B cell (primary cell): ENCODE measurements around the gene CCDC59. TPM values are rescaled to one million over a fixed set of nuclear protein-coding genes. Genes with fewer than 3 reads are reported as not detected.

ENCODE experiments used
- ATAC-seq: fragments of 200-7000 bp; cut with Tn5 transposase; one replicate; pipeline ENCODE4 v1.10.0; 2021; ENCODE audit warnings: low read depth, mild to moderate bottlenecking, moderate number of reproducible peaks, moderate library complexity
- CTCF ChIA-PET: fragments of 350-600 bp; sonication (Branson Sonifier 250); formaldehyde crosslinking; loops from one replicate; lab custom pipeline; 2021; ENCODE audit warnings: antibody characterized with exemption, inconsistent platforms; lab: Charles Lee
- POLR2A ChIA-PET: fragments of 350-600 bp; sonication (Branson Sonifier 250); formaldehyde crosslinking; loops from one replicate; lab custom pipeline; 2021; ENCODE audit warnings: antibody characterized with exemption; lab: Charles Lee
- DNase-seq: peaks from one replicate; pipeline ENCODE4 v3.0.0; 2013
- H2AFZ ChIP-seq: 2 replicates; pipeline ENCODE4 v1.6.1; 2012; ENCODE audit warnings: mild to moderate bottlenecking, low read depth, low read length; ENCODE audit not compliant: insufficient read depth, poor library complexity, severe bottlenecking
- H3K27ac ChIP-seq, 2 donors: 1 replicate in 1 of 2; 2 replicates in 1 of 2; pipeline ENCODE4 v1.5.1; 2012 to 2013; ENCODE audit warnings: low read length in 2 of 2, mild to moderate bottlenecking in 2 of 2, moderate library complexity in 1 of 2
- H3K27me3 ChIP-seq, 4 experiments: fragments of 200-600 bp in 1 of 4; sonication (generic) in 1 of 4; replicated peaks in 1 of 4; 1 replicate in 2 of 4; 2 replicates in 2 of 4; pipeline versions ENCODE4 v1.6.1 to v1.7.0; 2013 to 2016; ENCODE audit warnings: low read length in 3 of 4, mild to moderate bottlenecking in 2 of 4, mixed read lengths in 1 of 4, moderate library complexity in 1 of 4; ENCODE audit not compliant: insufficient read depth in 4 of 4, control insufficient read depth in 3 of 4; ENCODE audit errors: control extremely low read depth in 1 of 4
- H3K36me3 ChIP-seq, 2 experiments: replicated peaks in 1 of 2; 1 replicate in 1 of 2; 2 replicates in 1 of 2; pipeline versions ENCODE4 v1.6.1 to v1.7.1; 2013; ENCODE audit warnings: low read length in 1 of 2; ENCODE audit not compliant: insufficient read depth in 2 of 2, control insufficient read depth in 1 of 2; ENCODE audit errors: control extremely low read depth in 1 of 2, extremely low read depth in 1 of 2
- H3K4me1 ChIP-seq, 2 donors: fragments of 200-600 bp in 1 of 2; sonication (generic) in 1 of 2; 1 replicate in 1 of 2; 2 replicates in 1 of 2; pipeline versions ENCODE4 v1.5.1 to v1.6.1; 2013 to 2017; ENCODE audit warnings: low read length in 2 of 2; ENCODE audit not compliant: control insufficient read depth in 2 of 2, insufficient read depth in 2 of 2
- H3K4me2 ChIP-seq: replicated peaks from 2 replicates; pipeline ENCODE3; 2012; ENCODE audit warnings: mild to moderate bottlenecking, low read depth, low read length; ENCODE audit not compliant: poor library complexity, severe bottlenecking
- H3K4me3 ChIP-seq, 5 experiments: fragments of 200-600 bp in 1 of 5; sonication (generic) in 1 of 5; 1 replicate in 3 of 5; 2 replicates in 2 of 5; pipeline versions ENCODE4 v1.5.1 to v1.7.0; 2011 to 2016; ENCODE audit warnings: low read length in 4 of 5, mild to moderate bottlenecking in 4 of 5, low read depth in 2 of 5, control low read depth in 1 of 5, moderate library complexity in 1 of 5; ENCODE audit not compliant: insufficient read depth in 1 of 5; ENCODE audit errors: control extremely low read depth in 1 of 5, extremely low read depth in 1 of 5
- H3K79me2 ChIP-seq: fragments of 200-600 bp; sonication (generic); one replicate; pipeline ENCODE4 v1.6.0; 2016; ENCODE audit warnings: low read length; ENCODE audit not compliant: control insufficient read depth, insufficient read depth
- H3K9ac ChIP-seq: fragments of 200-600 bp; sonication (generic); 2 replicates; pipeline ENCODE4 v1.6.1; 2017; ENCODE audit warnings: mild to moderate bottlenecking, low read length, moderate library complexity
- H3K9me3 ChIP-seq, 3 donors: one replicate each; pipeline versions ENCODE4 v1.6.1 to v1.7.1; 2013; ENCODE audit warnings: low read length in 2 of 3; ENCODE audit not compliant: control insufficient read depth in 2 of 3, insufficient read depth in 1 of 3; ENCODE audit errors: control extremely low read depth in 1 of 3
- H4K20me1 ChIP-seq: 2 replicates; pipeline ENCODE4 v1.6.0; 2012; ENCODE audit warnings: mild to moderate bottlenecking, low read length; ENCODE audit not compliant: insufficient read depth, control insufficient read depth, poor library complexity, severe bottlenecking
- H3K27ac Mint-ChIP-seq: one replicate; pipeline ENCODE4 v1.8.0; 2021; ENCODE audit warnings: mixed read lengths
- H3K27me3 Mint-ChIP-seq: one replicate; pipeline ENCODE4 v1.8.0; 2021; ENCODE audit warnings: mixed read lengths
- H3K4me1 Mint-ChIP-seq: one replicate; pipeline ENCODE4 v1.8.0; 2021; ENCODE audit warnings: mixed read lengths
- H3K4me3 Mint-ChIP-seq: one replicate; pipeline ENCODE4 v1.8.0; 2021; ENCODE audit warnings: mixed read lengths
- H3K9me3 Mint-ChIP-seq: one replicate; pipeline ENCODE4 v1.8.0; 2022; ENCODE audit warnings: mixed read lengths; ENCODE audit not compliant: insufficient read depth
- EZH2 ChIP-seq: IDR thresholded peaks from 2 replicates; pipeline ENCODE4 v1.6.1; 2012; ENCODE audit warnings: borderline replicate concordance, low read depth, mild to moderate bottlenecking, moderate library complexity, low read length; ENCODE audit not compliant: insufficient read depth, poor library complexity, severe bottlenecking
- WGBS: methylation state at CpG from one replicate; pipeline ENCODE4 v1.1.5; 2013; ENCODE audit warnings: missing lambda C conversion rate; ENCODE audit not compliant: insufficient coverage; 5-methylcytosine and 5-hydroxymethylcytosine counted together
- intact Hi-C: fragments of 100-400 bp; cut with micrococcal nuclease; formaldehyde crosslinking; loops from one replicate; pipeline ENCODE4 v1.10.0; 2022
- polyA plus RNA-seq: library from polyadenylated mRNA; depleted of rRNA; stranded (reverse); fragments of >200 nt; gene quantifications from 2 replicates; pipeline ENCODE4 v1.2.3, GENCODE V29; 2012
- total RNA-seq, 2 donors: library from RNA; stranded (reverse); fragments of 120-200 nt in 1 of 2; gene quantifications; 1 replicate in 1 of 2; 2 replicates in 1 of 2; pipeline versions ENCODE4 v1.2.3 to v1.2.4, GENCODE V29; 2013 to 2022
- TF ChIP-seq, protein P1 (sequence below): fragments of 200-600 bp; IDR thresholded peaks from one replicate; pipeline ENCODE4 v1.8.0; 2022; ENCODE audit warnings: antibody characterized with exemption, mild to moderate bottlenecking

Gene CCDC59
- total and polyA plus RNA-seq, 2 donors (not counting 1 experiment from before 2014, with no cell fraction given), result 54.7 to 55.0 TPM

DNA sequence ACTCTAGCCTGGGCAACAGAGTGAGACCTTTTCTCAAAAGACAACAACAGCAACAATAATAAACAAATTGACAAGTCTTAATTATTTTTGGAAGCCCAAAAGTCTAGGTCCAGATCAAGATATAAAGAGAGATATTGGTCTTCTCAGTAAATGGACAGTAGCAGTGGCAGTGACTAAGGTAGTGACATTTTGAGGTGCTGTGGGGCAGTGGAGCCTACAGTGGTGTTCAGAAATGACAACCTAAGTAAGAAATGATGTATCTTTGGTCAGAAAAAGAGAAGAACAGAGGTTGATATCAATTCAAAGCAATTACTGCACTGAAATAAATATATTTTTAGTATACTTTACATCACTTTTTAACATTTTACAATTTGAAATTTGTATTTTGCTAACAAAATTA is 20.8 kb upstream of the CCDC59 start:
- Histone ChIP-seq H3K9me3 (peaks cover 3 to 4% (median 3%) of the 10 kb centered on the region in 3 donors), H3K27me3 (no peaks in the 10 kb centered on the region), H3K79me2 (no peaks in the 10 kb centered on the region), H2AFZ (no peak overlapping the region), H3K27ac (no peak overlapping the region), H4K20me1 (no peaks in the 10 kb centered on the region), H3K36me3 (peaks cover 4 to 8% of the 10 kb centered on the region in 2 experiments), H3K4me1 (no peaks in the 10 kb centered on the region), H3K4me3 (no peak overlapping the region), H3K9ac (no peak overlapping the region), H3K4me2 (no peak overlapping the region)
- intact Hi-C loops, result no loop called here
- ATAC-seq, result no peak
- H3K4me1 Mint-ChIP-seq, result no peaks in the 10 kb centered on the region
- peaks cover 5% of the 10 kb centered on the region for H3K9me3 Mint-ChIP-seq
- no peak for TF ChIP-seq EZH2
- TF ChIP-seq, protein P1, sequence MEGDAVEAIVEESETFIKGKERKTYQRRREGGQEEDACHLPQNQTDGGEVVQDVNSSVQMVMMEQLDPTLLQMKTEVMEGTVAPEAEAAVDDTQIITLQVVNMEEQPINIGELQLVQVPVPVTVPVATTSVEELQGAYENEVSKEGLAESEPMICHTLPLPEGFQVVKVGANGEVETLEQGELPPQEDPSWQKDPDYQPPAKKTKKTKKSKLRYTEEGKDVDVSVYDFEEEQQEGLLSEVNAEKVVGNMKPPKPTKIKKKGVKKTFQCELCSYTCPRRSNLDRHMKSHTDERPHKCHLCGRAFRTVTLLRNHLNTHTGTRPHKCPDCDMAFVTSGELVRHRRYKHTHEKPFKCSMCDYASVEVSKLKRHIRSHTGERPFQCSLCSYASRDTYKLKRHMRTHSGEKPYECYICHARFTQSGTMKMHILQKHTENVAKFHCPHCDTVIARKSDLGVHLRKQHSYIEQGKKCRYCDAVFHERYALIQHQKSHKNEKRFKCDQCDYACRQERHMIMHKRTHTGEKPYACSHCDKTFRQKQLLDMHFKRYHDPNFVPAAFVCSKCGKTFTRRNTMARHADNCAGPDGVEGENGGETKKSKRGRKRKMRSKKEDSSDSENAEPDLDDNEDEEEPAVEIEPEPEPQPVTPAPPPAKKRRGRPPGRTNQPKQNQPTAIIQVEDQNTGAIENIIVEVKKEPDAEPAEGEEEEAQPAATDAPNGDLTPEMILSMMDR, result no peak
- ChIA-PET POLR2A (no interaction called here), CTCF (no interaction called here)
- H3K27ac Mint-ChIP-seq, result no peak overlapping the region
- H3K4me3 Mint-ChIP-seq, result no peak overlapping the region
- DNase-seq, result no peak
- H3K27me3 Mint-ChIP-seq, result no peaks in the 10 kb centered on the region

DNA sequence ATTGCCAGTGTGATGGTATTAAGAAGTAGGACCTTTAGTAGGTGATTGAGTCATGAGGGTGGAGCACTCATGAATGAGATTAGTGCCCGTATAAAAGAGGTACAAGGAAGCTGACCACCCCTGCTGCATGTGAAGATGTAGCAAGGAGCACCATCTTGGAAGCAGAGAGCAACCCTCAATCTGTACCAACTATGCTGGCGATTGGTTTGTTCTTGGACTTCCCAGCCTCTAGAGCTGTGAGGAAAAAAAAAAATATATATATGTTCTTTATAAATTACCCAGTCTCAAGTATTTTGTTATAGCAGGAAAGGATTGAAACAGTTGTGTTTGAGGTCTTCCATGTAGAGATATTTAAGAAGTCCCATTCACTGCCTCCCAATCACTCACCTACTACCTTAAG is 17.0 kb upstream of the CCDC59 start:
- H4K20me1 ChIP-seq, result no peaks in the 10 kb centered on the region
- H3K9me3 ChIP-seq, result peaks cover 4 to 7% (median 6%) of the 10 kb centered on the region in 3 donors
- peaks cover 5% of the 10 kb centered on the region for H3K9me3 Mint-ChIP-seq
- H3K4me1 ChIP-seq, result no peaks in the 10 kb centered on the region
- H3K27me3 Mint-ChIP-seq, result no peaks in the 10 kb centered on the region
- no peak overlapping the region for H3K4me3 ChIP-seq
- H3K4me1 Mint-ChIP-seq, result no peaks in the 10 kb centered on the region
- CTCF ChIA-PET, result no interaction called here
- no peaks in the 10 kb centered on the region for H3K27me3 ChIP-seq
- no peaks in the 10 kb centered on the region for H3K79me2 ChIP-seq
- DNase-seq, result no peak
- H2AFZ ChIP-seq, result no peak overlapping the region
- H3K27ac Mint-ChIP-seq, result no peak overlapping the region
- H3K36me3 ChIP-seq, result peaks cover 5 to 12% of the 10 kb centered on the region in 2 experiments
- 100% methylated on average over 1 of the region's 2 CpGs for WGBS
- H3K4me2 ChIP-seq, result no peak overlapping the region
- no peak overlapping the region for H3K27ac ChIP-seq
- no peak overlapping the region for H3K4me3 Mint-ChIP-seq
- ATAC-seq, result no peak
- POLR2A ChIA-PET, result no interaction called here
- no peak overlapping the region for H3K9ac ChIP-seq
- TF ChIP-seq, protein P1, result no peak
- TF ChIP-seq EZH2, result no peak
- intact Hi-C loops, result no loop called here
